Measurements from ENCODE around the gene PCDH12.

Gene PCDH12

DNA sequence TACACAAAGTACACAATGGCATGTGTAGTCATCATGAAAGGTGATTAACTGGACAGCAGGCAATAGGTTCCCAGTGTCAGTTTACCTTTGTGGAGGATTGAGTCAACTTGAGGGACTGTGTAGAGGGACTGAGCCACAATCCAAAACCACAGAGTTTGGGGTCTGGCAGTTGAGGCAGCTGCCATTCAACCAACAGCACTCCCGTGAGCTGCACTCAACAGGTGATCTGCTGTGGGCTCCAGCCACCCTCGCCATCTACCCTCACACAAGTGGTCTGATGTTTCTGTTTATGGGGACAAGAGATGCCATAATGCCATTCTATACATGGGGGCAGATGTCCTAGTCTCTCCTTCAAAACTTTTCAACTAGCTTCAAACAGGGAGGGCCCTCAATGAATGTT is 37.2 kb downstream of the PCDH12 start:
- Histone ChIP-seq H3K36me3 (ENCODE audit: insufficient read depth, low read length) (no peaks in the 10 kb centered on the region), H3K9ac (ENCODE audit: low read depth, low read length, poor library complexity, severe bottlenecking) (no peak overlapping the region), H3K4me2 (ENCODE audit: low read depth, low read length, poor library complexity, severe bottlenecking) (no peak overlapping the region), H3K79me2 (ENCODE audit: insufficient read depth, low read length) (peaks cover 23% of the 10 kb centered on the region), H2AFZ (ENCODE audit: low read length) (no peak overlapping the region), H3K9me3 (ENCODE audit: insufficient read depth, low read depth, low read length) (no peaks in the 10 kb centered on the region), H3K9me2 (replicated peaks; ENCODE audit: low read depth, low read length) (no peaks in the 10 kb centered on the region), H3K4me3 (ENCODE audit: low read length, poor library complexity, severe bottlenecking) (no peak overlapping the region), H4K20me1 (ENCODE audit: insufficient read depth, low read length, poor library complexity, severe bottlenecking) (peaks cover 11% of the 10 kb centered on the region), H3F3A (ENCODE audit: low read depth) (0 out of 2 replicates have a peak, but pooled peaks cover 2% of the 10 kb centered on the region), H3K4me1 (ENCODE audit: insufficient read depth, low read length, poor library complexity, severe bottlenecking) (peaks cover 5% of the 10 kb centered on the region), H3K27me3 (ENCODE audit: insufficient read depth, low read length, poor library complexity, severe bottlenecking) (no peaks in the 10 kb centered on the region)
- TF ChIP-seq EZH2phosphoT487 (IDR thresholded peaks at IDR 0.05; ENCODE audit: borderline replicate concordance): no peak
- TF ChIP-seq, protein P1, sequence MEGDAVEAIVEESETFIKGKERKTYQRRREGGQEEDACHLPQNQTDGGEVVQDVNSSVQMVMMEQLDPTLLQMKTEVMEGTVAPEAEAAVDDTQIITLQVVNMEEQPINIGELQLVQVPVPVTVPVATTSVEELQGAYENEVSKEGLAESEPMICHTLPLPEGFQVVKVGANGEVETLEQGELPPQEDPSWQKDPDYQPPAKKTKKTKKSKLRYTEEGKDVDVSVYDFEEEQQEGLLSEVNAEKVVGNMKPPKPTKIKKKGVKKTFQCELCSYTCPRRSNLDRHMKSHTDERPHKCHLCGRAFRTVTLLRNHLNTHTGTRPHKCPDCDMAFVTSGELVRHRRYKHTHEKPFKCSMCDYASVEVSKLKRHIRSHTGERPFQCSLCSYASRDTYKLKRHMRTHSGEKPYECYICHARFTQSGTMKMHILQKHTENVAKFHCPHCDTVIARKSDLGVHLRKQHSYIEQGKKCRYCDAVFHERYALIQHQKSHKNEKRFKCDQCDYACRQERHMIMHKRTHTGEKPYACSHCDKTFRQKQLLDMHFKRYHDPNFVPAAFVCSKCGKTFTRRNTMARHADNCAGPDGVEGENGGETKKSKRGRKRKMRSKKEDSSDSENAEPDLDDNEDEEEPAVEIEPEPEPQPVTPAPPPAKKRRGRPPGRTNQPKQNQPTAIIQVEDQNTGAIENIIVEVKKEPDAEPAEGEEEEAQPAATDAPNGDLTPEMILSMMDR (conservative IDR thresholded peaks at IDR 0.05; ENCODE audit: low read length): no peak

DNA sequence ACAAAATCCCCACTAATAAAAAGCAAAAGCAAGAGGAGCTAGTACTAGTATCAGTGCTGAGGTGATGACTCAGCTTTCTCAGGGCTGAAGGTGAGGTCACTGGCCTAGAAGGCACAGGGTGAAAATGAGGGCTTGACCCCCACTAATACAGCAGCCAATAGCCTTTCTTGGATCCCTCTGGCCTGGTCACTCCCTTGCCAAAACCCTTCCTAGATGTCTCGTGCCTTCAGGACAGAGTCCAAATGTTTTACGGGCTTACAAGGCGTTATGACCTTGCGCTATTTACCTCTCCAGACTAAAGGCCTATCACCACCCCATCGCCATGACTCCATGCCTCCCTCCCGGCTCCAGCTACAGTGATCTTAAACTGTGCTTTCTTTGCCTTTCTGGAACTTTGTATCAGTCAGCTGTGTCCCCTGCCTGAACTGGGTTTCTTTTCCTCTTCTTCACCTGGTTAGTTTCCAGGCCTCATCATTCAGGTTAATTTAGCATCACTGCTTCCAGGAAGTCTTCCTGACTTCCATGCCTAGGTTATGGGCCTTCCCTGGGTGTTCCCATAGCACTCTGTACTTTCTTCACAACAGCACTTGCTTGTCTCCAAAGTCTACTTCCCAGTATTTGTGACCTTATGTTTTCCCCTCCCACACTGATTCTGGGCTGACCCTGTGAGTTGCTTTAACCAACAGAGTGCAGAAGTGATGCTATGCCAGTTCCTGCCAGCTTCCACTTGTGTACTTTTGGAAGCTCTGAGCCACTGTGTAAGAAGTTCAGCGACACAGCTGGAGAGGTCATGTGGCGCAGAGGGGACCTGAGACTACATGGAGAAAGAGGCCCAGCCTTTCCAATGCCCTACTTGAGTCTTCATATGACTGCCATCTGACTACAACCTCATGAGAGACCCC is 38.5 kb downstream of the PCDH12 start:
- peaks cover 16% of the 10 kb centered on the region for H3K79me2 ChIP-seq (ENCODE audit: insufficient read depth, low read length)
- H3K9me3 ChIP-seq (ENCODE audit: insufficient read depth, low read depth, low read length): no peaks in the 10 kb centered on the region
- TF ChIP-seq, protein P1 (conservative IDR thresholded peaks at IDR 0.05; ENCODE audit: low read length): no peak
- TF ChIP-seq EZH2phosphoT487 (IDR thresholded peaks at IDR 0.05; ENCODE audit: borderline replicate concordance): no peak
- peaks cover 4% of the 10 kb centered on the region for H4K20me1 ChIP-seq (ENCODE audit: insufficient read depth, low read length, poor library complexity, severe bottlenecking)
- H3K9ac ChIP-seq (ENCODE audit: low read depth, low read length, poor library complexity, severe bottlenecking): no peak overlapping the region
- H3K4me3 ChIP-seq (ENCODE audit: low read length, poor library complexity, severe bottlenecking): no peak overlapping the region
- H2AFZ ChIP-seq (ENCODE audit: low read length): no peak overlapping the region
- no peak overlapping the region for H3K4me2 ChIP-seq (ENCODE audit: low read depth, low read length, poor library complexity, severe bottlenecking)
- H3K9me2 ChIP-seq (replicated peaks; ENCODE audit: low read depth, low read length): no peaks in the 10 kb centered on the region
- 0 out of 2 replicates have a peak, but pooled peaks cover 2% of the 10 kb centered on the region for H3F3A ChIP-seq (ENCODE audit: low read depth)
- H3K27me3 ChIP-seq (ENCODE audit: insufficient read depth, low read length, poor library complexity, severe bottlenecking): no peaks in the 10 kb centered on the region
- H3K4me1 ChIP-seq (ENCODE audit: insufficient read depth, low read length, poor library complexity, severe bottlenecking): peaks cover 5% of the 10 kb centered on the region
- H3K36me3 ChIP-seq (ENCODE audit: insufficient read depth, low read length): no peaks in the 10 kb centered on the region

DNA sequence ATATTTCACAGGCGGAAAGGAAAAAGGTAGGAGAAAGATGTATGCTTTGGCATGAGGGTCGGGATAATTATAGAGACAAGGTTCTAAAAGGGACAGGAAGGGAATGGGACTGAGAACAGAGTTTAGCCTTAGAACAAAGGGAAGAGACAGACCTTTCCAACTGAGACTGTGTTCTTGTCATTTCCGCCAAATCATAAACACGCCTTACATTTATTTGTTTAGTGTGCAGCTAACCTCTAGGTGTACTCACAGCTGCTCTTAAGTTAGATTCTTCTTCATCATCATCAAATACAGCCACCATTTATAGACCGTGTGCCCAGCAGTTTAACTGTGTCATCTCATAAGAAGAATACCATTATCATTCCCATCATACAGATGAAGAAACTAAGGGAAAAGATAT is 40.2 kb downstream of the PCDH12 start:
- Histone ChIP-seq H3K9me3 (ENCODE audit: insufficient read depth, low read depth, low read length) (no peaks in the 10 kb centered on the region), H3K4me3 (ENCODE audit: low read length, poor library complexity, severe bottlenecking) (no peak overlapping the region), H3F3A (ENCODE audit: low read depth) (0 out of 2 replicates have a peak, but pooled peaks cover 2% of the 10 kb centered on the region), H3K9me2 (replicated peaks; ENCODE audit: low read depth, low read length) (no peaks in the 10 kb centered on the region), H3K9ac (ENCODE audit: low read depth, low read length, poor library complexity, severe bottlenecking) (no peak overlapping the region), H3K4me2 (ENCODE audit: low read depth, low read length, poor library complexity, severe bottlenecking) (no peak overlapping the region), H3K27me3 (ENCODE audit: insufficient read depth, low read length, poor library complexity, severe bottlenecking) (no peaks in the 10 kb centered on the region), H4K20me1 (ENCODE audit: insufficient read depth, low read length, poor library complexity, severe bottlenecking) (no peaks in the 10 kb centered on the region), H3K36me3 (ENCODE audit: insufficient read depth, low read length) (no peaks in the 10 kb centered on the region), H3K79me2 (ENCODE audit: insufficient read depth, low read length) (peaks cover 5% of the 10 kb centered on the region), H3K4me1 (ENCODE audit: insufficient read depth, low read length, poor library complexity, severe bottlenecking) (no peaks in the 10 kb centered on the region), H2AFZ (ENCODE audit: low read length) (no peak overlapping the region)
- no peak for TF ChIP-seq EZH2phosphoT487 (IDR thresholded peaks at IDR 0.05; ENCODE audit: borderline replicate concordance)
- TF ChIP-seq, protein P1 (conservative IDR thresholded peaks at IDR 0.05; ENCODE audit: low read length): no peak

Measured in Loucy (cell line).